Measurements from ENCODE around the gene RAC3.

The RAC3 gene

GRCh38 chr17:82076018-82076784, 44.7 kb downstream of the RAC3 start:
- DNase-seq (ENCODE audit: low read depth) = no peak

- DNase-seq (ENCODE audit: low read depth) = no peak
Observed at GRCh38 chr17:82076785-82077591, 45.5 kb downstream of the RAC3 start.

DNA sequence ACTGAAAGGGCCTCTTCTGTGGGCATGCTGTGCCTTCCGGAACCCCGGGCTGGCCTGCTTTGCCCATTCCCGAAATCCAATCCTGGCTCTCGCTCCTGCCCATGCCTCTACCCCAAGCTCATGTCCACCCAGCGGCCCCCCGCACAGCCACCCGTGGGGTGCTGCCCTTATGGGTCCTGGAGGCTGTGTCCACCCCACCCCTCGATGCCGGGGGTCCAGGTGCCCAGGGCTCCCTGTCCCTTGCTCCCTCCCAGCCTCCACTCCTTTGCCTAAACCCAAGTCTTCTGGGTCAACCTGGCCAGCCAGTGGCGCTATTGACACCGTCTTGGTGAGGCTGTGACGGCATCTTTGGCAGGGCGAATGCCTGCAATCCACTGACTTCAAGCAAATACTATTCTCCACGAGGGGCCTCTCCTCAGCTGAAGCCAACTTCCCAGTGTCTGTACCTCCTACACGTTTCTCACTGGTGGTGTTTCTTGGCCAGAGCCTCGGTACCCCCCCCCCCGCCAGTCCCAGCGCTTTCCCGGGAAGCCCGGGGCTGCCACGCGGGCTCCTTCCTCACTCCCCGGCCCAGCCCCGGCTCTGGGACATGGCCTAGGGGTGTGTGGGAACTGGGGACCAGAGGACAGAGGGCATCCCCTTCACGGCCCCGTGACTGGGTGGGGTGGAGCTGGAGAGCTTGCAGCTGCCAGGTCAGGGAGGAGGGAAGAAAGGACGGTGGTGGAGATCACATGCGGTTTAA, 46.3 kb downstream of the RAC3 start:
- DNase-seq (ENCODE audit: low read depth) = no peak

DNA sequence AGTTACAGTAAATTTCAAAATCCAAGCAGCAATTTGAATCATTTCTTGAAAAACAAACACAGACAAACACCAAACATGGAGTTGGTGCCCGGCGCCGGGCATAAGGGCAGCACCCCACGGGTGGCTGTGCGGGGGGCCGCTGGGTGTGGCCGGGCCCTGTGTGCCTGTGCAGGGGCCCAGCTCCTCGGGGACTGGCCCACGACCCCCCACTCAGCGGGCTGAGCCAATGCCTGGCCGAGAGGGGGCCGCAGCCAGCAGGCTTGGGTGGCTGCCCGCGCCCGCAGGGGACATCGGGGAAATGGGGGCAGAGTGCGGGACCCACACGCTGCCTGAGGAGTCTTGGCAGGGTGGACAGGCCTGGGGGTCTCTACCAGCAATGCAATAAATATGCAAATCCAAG, 47.0 kb downstream of the RAC3 start:
- DNase-seq (ENCODE audit: low read depth) = no peak

DNA sequence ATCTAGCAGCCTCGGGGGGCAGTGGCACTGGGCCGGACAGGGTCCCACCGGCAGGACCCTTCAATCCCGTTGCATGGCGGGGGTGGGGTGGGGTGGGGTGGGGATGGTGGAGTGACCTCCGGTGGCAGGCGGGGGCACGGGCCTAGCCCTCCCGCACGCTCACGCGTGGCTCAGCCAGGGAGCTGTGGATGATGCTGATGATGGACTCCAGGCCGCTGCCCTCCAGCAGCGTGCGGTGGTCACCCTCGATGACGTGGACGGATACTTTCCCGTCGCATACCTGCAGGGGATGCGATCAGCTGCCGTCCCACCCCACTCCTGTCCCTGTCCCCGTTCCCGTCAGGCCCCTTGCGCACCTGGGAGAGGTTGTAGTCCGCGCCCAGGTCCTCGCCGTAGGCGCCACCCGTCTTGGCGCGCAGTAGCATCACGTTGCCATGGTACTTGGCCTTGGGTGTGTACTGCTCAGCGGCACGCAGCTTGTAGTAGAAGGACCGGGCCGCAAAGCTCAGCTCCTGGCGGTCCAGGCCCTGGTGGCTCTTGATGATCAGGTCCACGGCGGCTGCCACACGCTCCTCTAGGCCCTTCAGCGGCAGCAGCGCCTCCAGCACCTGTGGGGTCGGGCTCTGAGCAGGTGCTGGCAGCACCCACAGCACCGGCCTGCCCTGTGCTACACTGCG, 47.7 kb downstream of the RAC3 start:
- no peak for DNase-seq (ENCODE audit: low read depth)

DNA sequence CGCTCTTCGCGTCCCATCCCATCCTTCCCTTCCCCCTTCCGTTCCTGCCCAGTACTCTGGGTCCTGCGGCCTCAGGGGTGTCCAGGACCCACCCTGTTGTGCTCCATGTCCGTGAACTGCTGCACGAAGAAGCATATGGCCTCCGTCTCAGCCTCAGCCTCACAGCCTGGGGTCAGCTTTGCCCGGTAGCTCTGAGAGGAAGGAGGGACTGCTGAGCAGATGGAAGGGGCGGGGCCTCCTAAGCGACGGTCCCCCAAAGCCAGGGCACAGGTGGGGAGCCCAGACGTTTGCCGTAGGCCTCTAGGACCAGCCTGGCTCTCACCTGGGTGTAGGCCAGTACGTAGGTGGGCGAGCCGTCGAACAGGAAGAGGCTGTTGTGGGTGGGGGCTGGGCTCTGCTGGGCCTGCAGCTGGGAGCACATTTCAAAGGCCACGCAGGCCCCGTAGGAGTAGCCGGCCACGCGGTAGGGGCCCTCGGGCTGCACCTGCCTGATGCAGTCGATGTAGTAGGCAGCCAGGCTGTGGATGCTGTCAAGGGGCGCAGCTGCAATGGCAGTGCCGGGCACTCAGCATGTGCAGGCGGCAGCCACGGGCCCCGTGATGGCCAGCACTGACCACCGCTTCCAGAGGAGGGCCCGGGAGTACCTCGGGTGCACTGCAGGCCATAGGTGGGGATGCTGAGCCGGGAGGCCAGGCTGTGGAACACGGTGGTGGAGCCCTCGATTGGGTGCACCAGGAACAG, 48.7 kb downstream of the RAC3 start:
- DNase-seq (ENCODE audit: low read depth) = no peak

GRCh38 chr17:82080789-82081464, 49.4 kb downstream of the RAC3 start:
- DNase-seq (ENCODE audit: low read depth) = no peak

GRCh38 chr17:82081546-82081945, 50.1 kb downstream of the RAC3 start:
- DNase-seq (ENCODE audit: low read depth) = no peak

DNA sequence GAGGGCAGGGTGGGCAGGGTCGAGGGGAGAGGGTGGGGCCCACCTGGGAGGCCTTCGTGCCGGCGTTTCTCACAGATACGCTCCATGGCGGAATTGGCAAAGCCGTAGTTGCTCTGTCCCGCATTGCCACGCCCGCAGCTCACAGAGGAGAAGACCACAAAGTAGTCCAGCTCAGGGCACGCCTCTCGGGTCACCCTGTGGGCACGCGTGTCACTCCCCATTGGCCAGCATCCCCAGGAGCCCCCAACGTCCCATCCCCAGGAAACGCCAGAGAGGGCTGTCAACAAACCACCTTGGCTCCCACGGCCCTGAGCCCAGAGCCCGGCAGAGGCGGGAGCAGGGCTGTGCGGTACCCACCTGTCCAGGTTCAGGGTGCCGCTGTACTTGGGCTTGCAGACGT, 50.5 kb downstream of the RAC3 start:
- DNase-seq (ENCODE audit: low read depth) = no peak

DNA sequence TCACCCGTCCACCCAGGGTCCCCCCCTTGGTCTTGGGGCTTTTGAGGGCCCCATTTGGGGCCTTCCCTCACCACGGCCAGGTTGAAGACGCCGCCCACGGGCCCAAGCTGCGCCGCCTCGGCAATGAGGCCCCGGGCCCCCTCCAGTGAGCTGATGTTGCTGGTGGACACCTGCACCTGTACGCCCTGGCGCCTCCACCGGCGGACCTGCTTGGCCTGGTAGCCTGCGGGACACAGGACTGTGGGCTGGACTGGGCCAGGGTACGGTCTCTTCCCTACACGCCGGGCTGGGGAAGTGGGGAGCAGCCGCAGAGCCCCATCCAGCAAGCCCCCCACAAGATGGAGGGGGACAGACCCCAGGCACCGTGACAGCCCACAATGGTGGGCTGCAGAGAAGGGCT, 51.0 kb downstream of the RAC3 start:
- DNase-seq (ENCODE audit: low read depth) = no peak

DNA sequence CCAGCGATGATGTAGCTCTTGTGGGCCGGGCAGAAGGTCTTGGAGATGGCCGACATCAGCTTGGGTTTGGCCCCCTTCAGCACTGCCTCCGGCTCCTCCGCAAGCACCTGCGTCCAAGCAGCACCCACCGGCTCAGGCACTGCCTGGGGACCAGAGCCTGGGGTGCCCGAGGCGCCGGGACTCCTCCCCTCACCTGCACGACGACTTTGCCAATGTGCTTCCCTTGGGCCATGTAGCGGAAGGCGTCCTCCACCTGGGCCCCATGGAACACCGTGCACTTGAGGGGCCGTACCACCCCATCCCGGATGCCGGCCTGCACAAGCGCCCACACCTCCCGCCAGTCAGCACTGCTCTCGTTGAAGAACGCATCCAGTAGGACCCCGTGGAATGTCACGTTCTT, 51.5 kb downstream of the RAC3 start:
- no peak for DNase-seq (ENCODE audit: low read depth)

Measured in fibroblast of the conjunctiva (primary cell).